Hepatocyte (in vitro differentiated cells): ENCODE data around the gene GALNTL6. TPM values are rescaled to one million over a fixed set of nuclear protein-coding genes. Genes with fewer than 3 reads are reported as not detected.

Experiments used
- DNase-seq: peaks from one replicate; pipeline ENCODE4 v3.0.0-alpha.2; 2016; ENCODE audit warnings: low spot score
- H2AFZ ChIP-seq: fragments of 200-600 bp; sonication (generic); 2 replicates; pipeline ENCODE4 v1.6.0; 2016; ENCODE audit warnings: antibody characterized with exemption, mild to moderate bottlenecking
- H3K27ac ChIP-seq: fragments of 200-600 bp; sonication (generic); 2 replicates; pipeline ENCODE4 v1.5.1; 2016; ENCODE audit warnings: mild to moderate bottlenecking
- H3K27me3 ChIP-seq: fragments of 200-600 bp; sonication (generic); 2 replicates; pipeline ENCODE4 v1.6.1; 2016
- H3K36me3 ChIP-seq: fragments of 200-600 bp; sonication (generic); replicated peaks from 2 replicates; pipeline ENCODE4 v1.5.1; 2016; ENCODE audit warnings: low read depth; ENCODE audit not compliant: insufficient read depth
- H3K4me1 ChIP-seq: fragments of 200-600 bp; sonication (generic); 2 replicates; pipeline ENCODE4 v1.5.1; 2016; ENCODE audit warnings: mild to moderate bottlenecking, moderate library complexity; ENCODE audit not compliant: insufficient read depth
- H3K4me2 ChIP-seq: fragments of 200-600 bp; sonication (generic); 2 replicates; pipeline ENCODE4 v1.6.0; 2016
- H3K4me3 ChIP-seq: fragments of 200-600 bp; sonication (generic); 2 replicates; pipeline ENCODE4 v1.5.1; 2016; ENCODE audit warnings: mild to moderate bottlenecking
- H3K79me2 ChIP-seq: fragments of 200-600 bp; sonication (generic); 2 replicates; pipeline ENCODE4 v1.6.0; 2017; ENCODE audit warnings: mild to moderate bottlenecking
- H3K9me2 ChIP-seq: fragments of 200-600 bp; sonication (generic); replicated peaks from 2 replicates; pipeline ENCODE4 v1.6.0; 2017; ENCODE audit warnings: mild to moderate bottlenecking; ENCODE audit not compliant: insufficient read depth
- H3K9me3 ChIP-seq: fragments of 200-600 bp; sonication (generic); 2 replicates; pipeline ENCODE4 v1.5.1; 2016; ENCODE audit warnings: low read depth, mild to moderate bottlenecking
- H4K20me1 ChIP-seq: fragments of 200-600 bp; sonication (generic); 2 replicates; pipeline ENCODE4 v1.6.0; 2016; ENCODE audit warnings: mild to moderate bottlenecking; ENCODE audit not compliant: insufficient read depth, poor library complexity, severe bottlenecking
- EZH2 ChIP-seq: fragments of 200-600 bp; sonication (generic); IDR thresholded peaks from 2 replicates; pipeline ENCODE4 v1.6.1; 2016; ENCODE audit warnings: antibody characterized with exemption, mild to moderate bottlenecking, borderline replicate concordance
- EZH2phosphoT487 ChIP-seq: fragments of 200-600 bp; sonication (generic); IDR thresholded peaks from one replicate; pipeline ENCODE4 v1.6.1; 2018; ENCODE audit warnings: antibody characterized with exemption, mild to moderate bottlenecking, low read depth, moderate library complexity; ENCODE audit not compliant: unreplicated experiment, severe bottlenecking
- WGBS: methylation state at CpG from one replicate; pipeline ENCODE4 v1.1.6; 2016; ENCODE audit warnings: low lambda C conversion rate; ENCODE audit errors: missing lambda C conversion rate; 5-methylcytosine and 5-hydroxymethylcytosine counted together
- polyA plus RNA-seq: library from polyadenylated mRNA; unstranded; fragments of >200 nt; fragmentation: Nextera tagmentation; extraction: Ambion mirVana; gene quantifications from 2 replicates; pipeline ENCODE4 v1.2.1, GENCODE V29; 2016
- total RNA-seq: library from RNA; depleted of rRNA; stranded (reverse); fragments of >200 nt; gene quantifications from 2 replicates; pipeline ENCODE4 v1.2.3, GENCODE V29; 2014
- TF ChIP-seq, protein P1 (sequence below): fragments of 200-600 bp; sonication (generic); IDR thresholded peaks from 2 replicates; pipeline ENCODE4 v1.5.1; 2016; ENCODE audit warnings: antibody characterized with exemption, mild to moderate bottlenecking; ENCODE audit not compliant: poor library complexity

The GALNTL6 gene
- total and polyA plus RNA-seq, 2 experiments from 2014 or later: 0.53 to 0.74 TPM

DNA sequence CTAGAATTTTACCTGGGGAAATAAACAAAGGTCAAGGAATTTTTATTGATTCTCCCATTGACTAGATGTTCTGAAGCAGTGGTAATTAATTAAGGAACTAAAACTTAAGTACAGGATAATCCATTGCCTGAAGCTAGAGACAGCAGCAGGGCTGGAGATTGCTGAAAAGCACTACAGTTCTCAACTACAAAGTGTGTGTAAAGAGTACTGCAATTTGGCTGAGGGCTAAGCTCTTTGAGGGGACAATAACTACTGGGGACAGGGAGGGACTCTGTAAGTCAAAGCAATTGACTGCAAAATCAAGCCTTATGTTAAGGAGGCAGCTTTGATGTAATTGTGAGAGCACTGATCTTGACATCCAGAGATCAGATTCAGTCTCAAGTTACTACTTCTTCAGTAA is 260.4 kb downstream of the GALNTL6 start:
- H3K4me1 ChIP-seq: no peaks in the 10 kb centered on the region
- no peaks in the 10 kb centered on the region for H3K27me3 ChIP-seq
- TF ChIP-seq EZH2 (no peak), EZH2phosphoT487 (no peak)
- TF ChIP-seq, protein P1, sequence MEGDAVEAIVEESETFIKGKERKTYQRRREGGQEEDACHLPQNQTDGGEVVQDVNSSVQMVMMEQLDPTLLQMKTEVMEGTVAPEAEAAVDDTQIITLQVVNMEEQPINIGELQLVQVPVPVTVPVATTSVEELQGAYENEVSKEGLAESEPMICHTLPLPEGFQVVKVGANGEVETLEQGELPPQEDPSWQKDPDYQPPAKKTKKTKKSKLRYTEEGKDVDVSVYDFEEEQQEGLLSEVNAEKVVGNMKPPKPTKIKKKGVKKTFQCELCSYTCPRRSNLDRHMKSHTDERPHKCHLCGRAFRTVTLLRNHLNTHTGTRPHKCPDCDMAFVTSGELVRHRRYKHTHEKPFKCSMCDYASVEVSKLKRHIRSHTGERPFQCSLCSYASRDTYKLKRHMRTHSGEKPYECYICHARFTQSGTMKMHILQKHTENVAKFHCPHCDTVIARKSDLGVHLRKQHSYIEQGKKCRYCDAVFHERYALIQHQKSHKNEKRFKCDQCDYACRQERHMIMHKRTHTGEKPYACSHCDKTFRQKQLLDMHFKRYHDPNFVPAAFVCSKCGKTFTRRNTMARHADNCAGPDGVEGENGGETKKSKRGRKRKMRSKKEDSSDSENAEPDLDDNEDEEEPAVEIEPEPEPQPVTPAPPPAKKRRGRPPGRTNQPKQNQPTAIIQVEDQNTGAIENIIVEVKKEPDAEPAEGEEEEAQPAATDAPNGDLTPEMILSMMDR: no peak
- no peak overlapping the region for H3K4me3 ChIP-seq
- DNase-seq: no peak
- no peaks in the 10 kb centered on the region for H3K79me2 ChIP-seq
- no peaks in the 10 kb centered on the region for H4K20me1 ChIP-seq
- H3K9me2 ChIP-seq: no peaks in the 10 kb centered on the region
- H3K36me3 ChIP-seq: no peaks in the 10 kb centered on the region
- no peak overlapping the region for H2AFZ ChIP-seq
- H3K27ac ChIP-seq: no peak overlapping the region
- H3K4me2 ChIP-seq: no peak overlapping the region
- no peaks in the 10 kb centered on the region for H3K9me3 ChIP-seq

DNA sequence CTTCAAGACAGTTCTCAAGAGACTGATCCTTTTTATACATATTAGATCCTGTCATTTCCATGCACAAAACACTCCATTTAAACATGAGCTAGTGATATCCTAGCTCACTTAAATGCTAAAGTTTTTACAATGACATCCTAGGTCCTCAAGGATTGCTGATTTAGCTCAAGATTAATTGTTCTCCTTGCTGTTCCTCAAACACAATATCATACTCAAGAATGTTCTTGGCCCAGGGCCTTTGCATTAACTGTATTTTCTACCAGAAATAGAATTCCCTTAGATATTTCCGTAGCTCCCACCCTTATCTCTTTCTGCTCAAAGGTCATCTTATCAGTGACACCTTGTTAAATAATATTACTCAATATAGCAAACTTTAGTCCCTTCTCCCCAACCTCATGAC is 270.1 kb downstream of the GALNTL6 start:
- H3K4me1 ChIP-seq: no peaks in the 10 kb centered on the region
- H3K4me3 ChIP-seq: no peak overlapping the region
- H3K9me2 ChIP-seq: no peaks in the 10 kb centered on the region
- no peaks in the 10 kb centered on the region for H3K36me3 ChIP-seq
- H3K27ac ChIP-seq: no peak overlapping the region
- H2AFZ ChIP-seq: no peak overlapping the region
- no peaks in the 10 kb centered on the region for H3K79me2 ChIP-seq
- DNase-seq: no peak
- 21% methylated on average over 1 of the region's 1 CpG for WGBS
- H3K9me3 ChIP-seq: no peaks in the 10 kb centered on the region
- H4K20me1 ChIP-seq: no peaks in the 10 kb centered on the region
- TF ChIP-seq EZH2: no peak
- TF ChIP-seq EZH2phosphoT487: no peak
- TF ChIP-seq, protein P1: no peak
- no peaks in the 10 kb centered on the region for H3K27me3 ChIP-seq
- H3K4me2 ChIP-seq: no peak overlapping the region

GRCh38 chr4:172088556-172088955 is 275.4 kb downstream of the GALNTL6 start:
- TF ChIP-seq, protein P1: no peak
- TF ChIP-seq EZH2 (no peak), EZH2phosphoT487 (no peak)
- no peaks in the 10 kb centered on the region for H4K20me1 ChIP-seq
- H2AFZ ChIP-seq: no peak overlapping the region
- H3K79me2 ChIP-seq: no peaks in the 10 kb centered on the region
- DNase-seq: no peak
- H3K27ac ChIP-seq: no peak overlapping the region
- no peak overlapping the region for H3K4me2 ChIP-seq
- H3K27me3 ChIP-seq: no peaks in the 10 kb centered on the region
- no peaks in the 10 kb centered on the region for H3K9me3 ChIP-seq
- H3K4me3 ChIP-seq: no peak overlapping the region
- H3K4me1 ChIP-seq: no peaks in the 10 kb centered on the region
- H3K9me2 ChIP-seq: no peaks in the 10 kb centered on the region
- H3K36me3 ChIP-seq: no peaks in the 10 kb centered on the region
- WGBS: 42% methylated on average over 2 of the region's 2 CpGs

GRCh38 chr4:172095161-172095560 is 282.0 kb downstream of the GALNTL6 start:
- Histone ChIP-seq H2AFZ (no peak overlapping the region), H3K27me3 (no peaks in the 10 kb centered on the region), H3K4me3 (no peak overlapping the region), H3K4me2 (no peak overlapping the region), H3K9me3 (no peaks in the 10 kb centered on the region), H3K36me3 (no peaks in the 10 kb centered on the region), H3K79me2 (no peaks in the 10 kb centered on the region), H3K4me1 (no peaks in the 10 kb centered on the region), H3K9me2 (no peaks in the 10 kb centered on the region), H3K27ac (no peak overlapping the region), H4K20me1 (no peaks in the 10 kb centered on the region)
- TF ChIP-seq, protein P1: no peak
- TF ChIP-seq EZH2 (no peak), EZH2phosphoT487 (no peak)
- 62% methylated on average over 4 of the region's 4 CpGs for WGBS
- no peak for DNase-seq
